WERI-Rb-1 (cell line): ENCODE measurements around the gene SHROOM3.

Experiments
- DNase-seq: peaks from one replicate; pipeline ENCODE4 v3.0.0-alpha.2; 2020
- H3K27ac ChIP-seq: fragments of 250-450 bp; sonication (Bioruptor Pico); 2 replicates; pipeline ENCODE4 v1.5.1; 2020; ENCODE audit warnings: mild to moderate bottlenecking, moderate library complexity
- H3K27me3 ChIP-seq: fragments of 250-450 bp; sonication (Bioruptor Pico); 2 replicates; pipeline ENCODE4 v1.5.1; 2021; ENCODE audit warnings: mild to moderate bottlenecking, low read depth, moderate library complexity; ENCODE audit not compliant: insufficient read depth, severe bottlenecking
- H3K36me3 ChIP-seq: fragments of 250-450 bp; sonication (Bioruptor Pico); 2 replicates; pipeline ENCODE4 v1.5.1; 2020; ENCODE audit warnings: mild to moderate bottlenecking, moderate library complexity
- H3K4me3 ChIP-seq: 2 replicates; pipeline ENCODE4 v1.5.1; 2011; ENCODE audit warnings: low read depth, mild to moderate bottlenecking, control low read depth, low read length
- H3K9me3 ChIP-seq: fragments of 250-450 bp; sonication (Bioruptor Pico); 2 replicates; pipeline ENCODE4 v1.5.1; 2021; ENCODE audit warnings: mild to moderate bottlenecking, moderate library complexity; ENCODE audit not compliant: severe bottlenecking
- TF ChIP-seq, protein P1 (sequence below): IDR thresholded peaks from 2 replicates; pipeline ENCODE4 v1.5.1; 2011; ENCODE audit warnings: low read depth, mild to moderate bottlenecking, control low read depth, inconsistent platforms, low read length

The SHROOM3 gene

DNA sequence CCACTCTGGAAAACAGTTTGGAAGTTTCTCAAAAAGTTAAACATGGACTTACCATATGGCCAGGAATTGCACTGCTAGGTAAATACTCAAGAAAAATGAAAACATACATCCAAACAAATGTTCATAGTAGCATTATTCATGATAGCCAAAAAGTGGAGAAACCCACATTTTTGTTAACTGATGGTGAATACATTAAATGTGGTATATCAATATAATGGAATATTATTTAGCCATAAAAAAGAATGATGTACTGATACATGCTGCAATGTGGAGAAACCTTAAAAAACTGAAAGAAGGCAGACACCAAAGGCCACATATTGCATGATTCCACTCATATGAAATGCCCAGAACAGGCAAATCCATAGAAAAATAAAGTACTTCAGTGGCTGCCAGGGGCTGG lies 79.1 kb downstream of the SHROOM3 start:
- no peak for DNase-seq
- Histone ChIP-seq H3K27me3 (no peaks in the 10 kb centered on the region), H3K4me3 (no peak overlapping the region), H3K9me3 (no peaks in the 10 kb centered on the region), H3K36me3 (no peaks in the 10 kb centered on the region), H3K27ac (no peak overlapping the region)
- TF ChIP-seq, protein P1, sequence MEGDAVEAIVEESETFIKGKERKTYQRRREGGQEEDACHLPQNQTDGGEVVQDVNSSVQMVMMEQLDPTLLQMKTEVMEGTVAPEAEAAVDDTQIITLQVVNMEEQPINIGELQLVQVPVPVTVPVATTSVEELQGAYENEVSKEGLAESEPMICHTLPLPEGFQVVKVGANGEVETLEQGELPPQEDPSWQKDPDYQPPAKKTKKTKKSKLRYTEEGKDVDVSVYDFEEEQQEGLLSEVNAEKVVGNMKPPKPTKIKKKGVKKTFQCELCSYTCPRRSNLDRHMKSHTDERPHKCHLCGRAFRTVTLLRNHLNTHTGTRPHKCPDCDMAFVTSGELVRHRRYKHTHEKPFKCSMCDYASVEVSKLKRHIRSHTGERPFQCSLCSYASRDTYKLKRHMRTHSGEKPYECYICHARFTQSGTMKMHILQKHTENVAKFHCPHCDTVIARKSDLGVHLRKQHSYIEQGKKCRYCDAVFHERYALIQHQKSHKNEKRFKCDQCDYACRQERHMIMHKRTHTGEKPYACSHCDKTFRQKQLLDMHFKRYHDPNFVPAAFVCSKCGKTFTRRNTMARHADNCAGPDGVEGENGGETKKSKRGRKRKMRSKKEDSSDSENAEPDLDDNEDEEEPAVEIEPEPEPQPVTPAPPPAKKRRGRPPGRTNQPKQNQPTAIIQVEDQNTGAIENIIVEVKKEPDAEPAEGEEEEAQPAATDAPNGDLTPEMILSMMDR = no peak

DNA sequence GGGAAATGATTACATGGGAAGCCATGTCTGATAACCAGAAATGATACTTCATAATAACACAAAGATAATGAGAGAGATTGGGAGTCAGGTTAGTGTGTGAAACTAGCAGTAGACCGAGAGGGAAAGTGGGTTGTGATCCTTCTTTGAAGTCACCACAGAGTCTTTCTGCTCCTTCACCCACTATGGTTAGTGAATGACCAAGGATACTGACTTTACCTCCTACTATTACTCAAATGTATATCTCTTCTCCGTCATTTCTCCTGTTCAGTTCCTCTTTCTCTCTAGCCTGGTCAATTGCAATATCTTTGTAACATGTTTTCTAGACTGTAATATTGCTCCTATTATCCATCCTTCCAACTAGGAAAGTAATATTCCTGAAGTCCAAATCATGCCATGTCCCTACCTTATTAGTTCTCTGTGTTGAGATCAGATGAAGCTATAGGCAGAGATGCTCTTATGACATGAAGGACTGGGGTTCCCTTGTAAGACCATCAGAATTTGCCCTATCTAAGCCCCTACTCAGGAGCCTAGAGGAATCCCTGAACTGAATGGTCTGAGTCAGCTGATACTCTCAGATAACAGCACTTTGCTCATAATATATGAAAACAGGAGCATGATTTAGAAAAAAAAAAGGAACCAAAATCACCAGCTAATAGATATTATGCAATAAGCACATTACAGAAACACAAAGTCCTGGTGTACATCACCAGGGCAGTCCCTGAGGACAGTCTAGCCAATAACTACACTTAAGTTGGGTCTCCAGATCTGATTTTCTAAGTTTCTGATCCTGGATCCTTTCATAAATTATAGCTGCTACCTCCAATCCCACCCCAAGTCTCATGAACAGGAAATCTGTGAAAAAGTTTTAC lies 81.2 kb downstream of the SHROOM3 start:
- Histone ChIP-seq H3K27ac (no peak overlapping the region), H3K36me3 (no peaks in the 10 kb centered on the region), H3K4me3 (no peak overlapping the region), H3K9me3 (no peaks in the 10 kb centered on the region), H3K27me3 (no peaks in the 10 kb centered on the region)
- no peak for DNase-seq
- TF ChIP-seq, protein P1 = no peak

DNA sequence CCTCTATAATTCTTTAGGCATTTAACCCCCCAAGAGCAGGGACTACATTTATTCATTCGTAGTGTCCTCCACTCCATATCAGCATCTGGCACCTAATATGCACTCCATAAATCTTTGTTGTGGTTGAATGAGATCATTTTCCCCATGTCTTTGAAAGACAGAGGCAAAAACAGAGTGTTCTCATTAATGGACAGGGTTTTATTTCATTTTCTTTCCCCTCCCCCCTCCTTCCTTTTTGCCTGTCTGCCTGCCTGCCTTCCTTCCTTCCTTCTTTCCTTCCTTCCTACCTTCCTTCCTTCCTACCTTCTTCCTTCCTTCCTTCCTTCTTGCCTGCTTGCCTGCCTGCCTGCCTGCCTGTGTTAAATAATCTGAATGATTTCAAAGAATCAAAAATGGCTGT lies 83.2 kb downstream of the SHROOM3 start:
- Histone ChIP-seq H3K36me3 (no peaks in the 10 kb centered on the region), H3K4me3 (no peak overlapping the region), H3K9me3 (no peaks in the 10 kb centered on the region), H3K27me3 (no peaks in the 10 kb centered on the region), H3K27ac (no peak overlapping the region)
- no peak for DNase-seq
- TF ChIP-seq, protein P1 = no peak

DNA sequence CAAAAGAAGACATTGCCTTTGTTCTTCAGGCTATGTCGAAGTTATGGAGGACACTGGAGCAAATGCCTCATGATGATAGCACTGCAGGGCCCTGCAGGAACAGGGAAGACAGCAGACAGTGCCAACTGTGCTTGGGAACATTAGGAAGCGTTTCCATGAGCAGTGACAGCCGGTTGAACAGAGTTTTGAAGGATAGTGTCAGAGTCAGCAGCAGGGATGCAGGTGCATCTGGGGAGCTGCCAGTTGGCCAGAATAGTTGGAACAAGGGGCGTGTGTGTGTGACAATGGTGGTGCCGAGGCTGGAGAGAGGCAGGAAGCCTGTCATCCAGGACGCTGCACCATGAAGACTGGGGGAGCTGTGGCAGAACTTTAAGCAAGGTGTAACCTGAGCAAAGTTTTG lies 88.6 kb downstream of the SHROOM3 start:
- Histone ChIP-seq H3K27ac (no peak overlapping the region), H3K9me3 (no peaks in the 10 kb centered on the region)
- TF ChIP-seq, protein P1 = no peak

DNA sequence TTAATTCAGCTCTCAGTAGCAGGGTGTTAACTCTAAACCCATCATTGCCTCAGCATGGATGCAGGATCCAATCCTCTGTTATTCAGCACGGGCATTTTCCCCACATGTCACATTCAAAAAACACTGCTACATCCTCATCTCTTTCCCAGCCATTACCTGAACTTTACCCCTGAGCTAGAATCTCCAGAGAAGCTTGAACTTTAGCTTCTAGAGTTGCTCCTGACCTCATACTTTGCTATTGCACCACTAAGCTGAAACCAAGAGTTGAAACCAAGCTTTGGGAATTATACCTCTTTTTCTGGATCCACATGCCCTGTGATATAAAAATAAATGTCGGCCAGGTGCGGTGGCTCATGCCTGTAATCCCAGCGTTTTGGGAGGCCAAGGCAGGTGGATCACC lies 90.7 kb downstream of the SHROOM3 start:
- H3K9me3 ChIP-seq = no peaks in the 10 kb centered on the region
- no peak overlapping the region for H3K27ac ChIP-seq
- no peak for DNase-seq
- no peaks in the 10 kb centered on the region for H3K36me3 ChIP-seq
- TF ChIP-seq, protein P1 = no peak
- no peak overlapping the region for H3K4me3 ChIP-seq
- H3K27me3 ChIP-seq = no peaks in the 10 kb centered on the region

More for the DNA sequence above, 88.6 kb downstream of the SHROOM3 start:
- H3K36me3 ChIP-seq = no peaks in the 10 kb centered on the region
- DNase-seq = no peak
- no peak overlapping the region for H3K4me3 ChIP-seq
- no peaks in the 10 kb centered on the region for H3K27me3 ChIP-seq
